NCI-H1048 (cell line): ENCODE measurements around the gene CEBPZOS.

Experiments
- DNase-seq: peaks from one replicate; lab custom pipeline; 2025; lab: John Stamatoyannopoulos, UW

CEBPZOS gene

DNA sequence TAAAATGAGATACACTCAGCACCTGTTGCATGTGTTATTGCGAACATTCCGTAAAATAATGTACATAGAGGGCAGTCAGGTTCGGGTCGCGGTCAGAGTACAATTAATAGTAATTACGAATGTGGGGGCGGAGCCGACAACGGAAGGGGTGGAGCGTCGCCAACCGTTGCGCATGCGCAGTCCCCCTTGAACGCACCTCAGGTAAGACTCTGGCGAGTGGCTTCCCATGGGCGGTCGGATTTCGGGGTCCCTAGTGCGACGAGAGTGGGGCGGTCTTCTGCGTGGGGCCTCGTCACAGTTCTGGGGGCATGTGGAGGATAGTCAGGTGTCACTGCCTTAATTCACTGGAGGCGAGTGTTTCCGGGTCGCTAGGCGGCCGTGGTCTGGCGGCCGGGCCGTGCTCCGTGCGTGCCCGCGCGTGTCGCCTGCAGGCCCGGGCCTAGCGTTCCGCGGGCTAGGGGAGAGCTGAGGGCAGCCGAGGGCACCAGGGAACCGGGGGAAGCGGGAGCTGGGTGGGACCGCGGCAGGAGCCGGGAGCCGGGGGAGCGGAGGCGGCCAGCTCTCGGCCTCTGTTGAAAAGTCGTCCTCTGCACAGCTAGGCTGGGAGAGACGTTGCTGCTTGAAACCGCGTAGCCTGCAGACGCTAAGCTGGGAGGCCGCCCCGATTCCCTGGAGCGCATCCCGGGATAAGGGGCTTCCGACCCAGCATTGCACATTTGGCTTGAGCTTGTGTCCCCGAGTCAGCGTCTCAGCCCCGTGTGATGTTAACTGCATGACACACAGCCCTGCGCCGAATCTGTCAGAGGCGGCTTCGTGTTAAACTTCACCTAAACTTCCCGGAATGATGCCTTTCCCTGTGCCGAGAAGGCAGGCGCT is at the start of gene CEBPZOS:
Gene CEBPZOS (plus strand): TSS at position 177 of the 876 bp plus-strand sequence. CDS start 3,209 bp downstream, outside the sequence.
- peak; percentile 65 for DNase-seq

DNA sequence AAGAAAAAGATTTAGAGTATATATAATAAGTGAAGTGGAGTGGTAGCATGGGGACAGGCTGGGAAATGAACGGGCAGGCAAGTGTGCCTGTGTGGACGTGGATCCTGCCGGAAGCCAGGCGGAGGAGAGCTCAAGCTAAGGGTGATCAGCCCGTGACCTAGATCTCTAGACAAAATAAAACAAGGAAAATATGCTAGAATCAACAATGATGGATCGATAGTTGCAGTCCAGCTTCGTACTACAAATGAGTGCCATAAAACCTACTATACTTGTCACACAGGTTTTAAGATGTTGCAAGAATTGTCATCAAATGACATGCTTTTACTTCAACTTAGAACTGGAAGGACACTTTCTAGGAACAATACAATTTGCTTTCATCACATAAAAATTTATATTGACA is 48.0 kb upstream of the CEBPZOS start:
- DNase-seq, result no peak

DNA sequence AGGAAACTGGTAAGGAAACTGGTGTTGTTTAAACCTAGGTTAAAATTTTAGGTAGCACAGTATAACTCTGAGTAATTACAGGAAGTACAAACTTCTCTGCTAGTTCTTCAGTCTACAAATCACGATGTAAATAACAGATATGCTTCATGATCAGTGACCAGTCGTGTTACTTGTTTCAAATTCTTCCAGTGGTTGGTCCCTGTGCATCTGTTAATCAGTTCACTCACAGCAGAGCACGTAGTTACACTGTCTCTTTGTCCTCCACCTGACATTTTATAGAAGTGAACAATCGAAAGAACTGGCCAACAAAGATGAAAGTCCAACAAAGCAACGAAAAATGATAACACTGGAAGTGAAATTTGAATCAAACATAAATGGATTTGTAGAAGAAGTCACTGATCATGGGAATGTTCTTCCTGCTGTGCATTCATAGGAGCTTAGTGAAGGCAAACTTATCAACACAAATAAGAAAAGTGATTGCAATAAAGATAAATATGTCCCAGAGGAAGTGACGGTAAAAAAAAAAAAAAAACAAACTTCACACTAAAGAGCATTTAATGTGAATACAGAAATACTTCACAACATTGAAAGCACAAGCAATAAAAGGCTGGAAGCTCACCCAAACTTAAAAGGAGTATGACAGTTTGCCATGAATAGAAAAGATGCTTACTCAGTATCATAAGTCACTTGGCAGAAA is 46.5 kb upstream of the CEBPZOS start:
- no peak for DNase-seq

DNA sequence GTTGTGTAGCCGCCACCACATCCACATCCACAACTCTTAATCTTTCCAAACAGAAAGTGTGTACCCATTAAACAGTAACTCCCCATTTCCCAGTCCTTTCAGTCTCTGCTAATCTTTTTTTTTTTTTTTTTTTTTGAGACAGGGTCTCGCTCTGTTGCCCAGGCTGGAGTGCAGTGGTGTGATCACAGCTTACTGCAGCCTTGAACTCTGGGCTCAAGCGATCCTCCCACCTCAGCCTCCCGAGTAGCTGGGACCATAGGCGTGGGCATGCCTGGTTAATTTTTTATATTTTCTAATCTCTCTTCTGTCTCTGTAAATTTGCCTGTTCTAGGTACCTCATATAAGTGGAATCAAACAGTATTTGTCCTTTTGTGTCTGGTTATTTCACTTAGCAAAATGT is 43.1 kb upstream of the CEBPZOS start:
- no peak for DNase-seq

DNA sequence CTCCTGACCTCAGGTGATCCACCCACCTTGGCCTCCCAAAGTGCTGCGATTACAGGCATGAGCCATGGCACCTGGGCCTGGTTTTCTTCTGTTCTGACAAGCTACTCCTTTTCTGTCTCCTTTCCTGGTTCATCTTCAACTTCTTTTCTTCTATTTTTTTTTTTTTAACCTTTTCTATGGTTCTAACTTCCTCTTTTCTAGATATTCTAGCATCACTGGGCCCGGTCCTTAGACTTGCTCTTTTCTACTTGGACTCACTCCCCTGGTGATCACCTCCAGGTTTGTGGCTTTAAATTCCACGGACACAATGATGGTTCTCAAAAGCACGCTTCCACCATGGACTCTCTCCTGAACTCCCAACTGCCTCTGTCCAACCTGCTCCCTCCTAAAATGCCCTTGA is 41.5 kb upstream of the CEBPZOS start:
- DNase-seq, result no peak

DNA sequence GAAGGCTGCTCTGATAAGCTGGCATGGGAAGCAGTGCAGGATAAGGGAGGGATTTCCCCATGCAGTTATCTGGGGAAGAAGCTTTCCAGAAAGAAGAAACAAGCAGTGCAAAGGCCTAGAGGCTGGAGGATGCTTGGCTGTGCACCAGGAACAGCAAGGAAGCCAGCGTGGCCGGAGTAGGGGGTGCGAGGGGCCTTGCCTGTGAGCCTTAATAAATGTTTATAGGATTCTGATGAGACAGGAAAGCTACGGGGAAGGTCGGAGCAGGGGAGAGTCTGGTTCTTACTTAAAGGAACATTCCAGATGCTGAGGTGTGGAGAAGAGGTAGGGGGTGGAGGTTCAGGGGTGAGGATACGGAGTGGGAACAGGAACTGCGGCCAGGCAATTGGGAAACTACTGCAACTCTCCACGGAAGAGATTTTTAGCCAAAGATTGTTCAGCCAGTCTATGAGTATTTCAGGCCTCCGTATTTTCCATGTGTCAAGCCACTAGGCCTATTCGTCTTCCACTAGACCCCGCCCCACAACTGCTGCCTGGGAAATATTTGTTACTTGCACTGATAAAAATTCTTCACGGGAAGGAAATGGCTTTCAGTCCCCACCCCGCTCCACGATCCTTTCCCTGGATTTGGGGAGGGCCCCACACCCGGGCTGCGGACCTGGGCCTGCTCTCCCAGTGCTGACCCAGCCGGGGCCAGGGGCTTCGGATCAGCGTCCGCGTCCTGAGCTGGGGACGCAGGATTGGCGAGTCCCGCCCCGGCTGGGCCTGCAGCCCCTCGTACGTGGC is 40.0 kb upstream of the CEBPZOS start:
- DNase-seq, result no peak

DNA sequence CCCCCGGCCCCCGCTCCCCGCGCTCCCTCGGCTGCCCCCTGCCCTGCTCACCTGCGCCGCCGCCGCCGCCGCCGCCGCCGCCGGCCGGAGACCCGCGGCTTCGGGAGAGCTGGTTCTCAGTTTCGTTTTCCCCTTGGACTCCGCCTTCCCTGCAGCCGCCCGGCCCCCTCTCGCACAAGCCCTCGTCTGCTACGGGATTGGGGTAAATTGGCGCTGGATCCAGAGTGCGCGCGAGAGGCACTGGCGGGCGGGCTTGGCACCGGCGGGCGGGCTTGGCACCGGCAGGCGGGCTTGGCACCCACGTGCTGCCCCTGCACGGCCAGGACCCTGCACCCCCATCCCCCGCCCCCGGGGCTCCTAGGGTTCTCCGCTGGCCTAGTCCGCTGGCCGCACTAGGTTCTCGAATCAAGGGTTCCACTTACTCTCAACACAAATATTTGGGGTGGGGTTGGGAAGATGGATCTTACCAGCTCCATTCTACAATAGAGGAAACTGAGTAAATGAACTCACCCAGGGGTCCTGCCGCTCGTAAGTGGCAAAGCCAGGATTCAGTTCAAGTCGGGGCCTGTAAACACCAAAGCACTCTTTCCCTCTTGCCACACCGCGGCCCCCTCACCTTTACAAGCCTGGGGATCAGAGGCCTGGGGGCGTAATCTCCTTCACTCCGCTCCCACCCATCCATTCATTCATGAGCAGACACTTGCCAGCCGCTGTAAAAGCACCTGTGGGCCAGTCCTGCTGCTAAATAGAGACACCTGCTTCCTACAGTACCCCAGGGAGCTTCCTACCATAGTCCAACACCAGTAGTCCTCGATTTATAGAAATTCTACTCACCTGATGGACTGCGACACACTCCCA is 39.2 kb upstream of the CEBPZOS start, which contains the start of gene EIF2AK2:
Gene EIF2AK2 (minus strand): TSS at position 124 of the 858 bp plus-strand sequence. CDS start 9,174 bp downstream, outside the sequence.
- DNase-seq, result peak; percentile 78

DNA sequence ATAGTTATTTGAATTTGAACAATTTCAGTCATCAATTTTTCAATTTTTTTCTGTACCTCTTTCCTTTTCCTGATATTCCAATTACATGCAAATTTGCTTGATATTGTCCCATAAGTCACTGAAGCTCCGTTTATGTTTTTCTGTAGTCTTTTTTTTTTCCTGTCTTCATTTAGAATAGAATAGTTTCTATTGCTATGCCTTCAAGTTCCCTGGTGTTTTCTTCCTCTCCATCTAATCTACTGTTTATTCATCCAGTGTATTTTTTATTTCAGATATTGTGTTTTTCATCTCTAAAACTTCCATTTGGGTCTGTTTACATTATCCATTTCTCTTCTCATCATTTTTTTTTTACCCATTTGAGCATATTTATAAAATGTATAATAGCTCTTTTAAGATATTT is 31.5 kb upstream of the CEBPZOS start:
- DNase-seq, result no peak

DNA sequence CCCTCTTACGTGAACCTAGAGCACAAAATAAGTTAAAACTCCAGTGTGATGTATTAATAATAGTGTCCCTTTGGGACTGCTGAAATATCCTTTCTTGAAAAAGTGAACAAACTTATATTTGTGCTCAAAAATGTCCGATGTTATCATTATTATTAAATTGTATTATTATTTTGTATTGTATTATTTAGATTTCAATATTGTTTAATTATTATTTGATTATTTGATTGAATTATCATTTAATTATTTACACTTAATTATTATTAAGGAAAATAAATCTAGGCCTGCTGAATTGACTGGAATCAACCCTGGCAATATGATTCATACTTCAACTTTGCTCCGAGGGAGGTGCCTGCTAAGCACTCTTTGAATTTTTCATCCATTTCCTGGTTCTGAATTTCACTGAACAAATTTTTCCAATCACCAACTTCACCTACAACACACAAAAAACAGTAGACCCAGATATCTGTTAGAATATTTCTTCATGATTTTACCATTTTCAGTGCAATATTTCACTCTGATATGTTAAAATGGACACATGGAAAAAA is 28.6 kb upstream of the CEBPZOS start:
- no peak for DNase-seq

DNA sequence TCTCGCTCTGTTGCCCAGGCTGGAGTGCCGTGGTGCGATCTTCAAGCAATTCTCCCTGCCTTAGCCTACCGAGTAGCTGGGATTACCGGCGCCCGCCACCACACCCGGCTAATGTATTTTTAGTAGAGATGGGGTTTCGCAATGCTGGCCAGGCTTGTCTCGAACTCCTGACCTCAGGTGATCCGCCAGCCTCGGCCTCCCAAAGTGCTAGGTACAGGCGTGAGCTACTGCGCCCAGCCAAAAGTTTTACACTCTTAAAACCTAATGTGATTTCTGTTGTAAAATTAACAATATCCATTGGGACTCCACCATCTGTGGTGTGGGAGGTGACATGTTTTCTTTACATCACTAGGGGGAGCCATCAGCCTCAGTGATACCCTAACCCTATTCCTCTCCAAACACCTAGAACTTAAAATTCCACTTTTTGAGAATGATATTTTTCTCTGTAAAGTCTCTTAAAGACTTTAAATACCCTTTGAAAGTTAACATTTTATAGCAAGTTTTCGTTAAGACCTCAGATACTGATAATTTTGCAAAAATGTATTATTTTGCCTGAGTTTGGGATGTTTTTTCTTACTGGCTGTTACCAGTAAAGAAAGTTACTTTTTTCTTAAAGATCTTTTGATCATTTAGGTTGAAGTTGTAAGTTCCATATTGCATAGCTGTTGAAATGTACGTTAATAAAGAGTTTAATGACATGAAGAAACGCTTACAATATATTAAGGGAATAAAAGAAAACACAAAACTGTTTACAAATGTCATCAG is 27.9 kb upstream of the CEBPZOS start:
- no peak for DNase-seq

DNA sequence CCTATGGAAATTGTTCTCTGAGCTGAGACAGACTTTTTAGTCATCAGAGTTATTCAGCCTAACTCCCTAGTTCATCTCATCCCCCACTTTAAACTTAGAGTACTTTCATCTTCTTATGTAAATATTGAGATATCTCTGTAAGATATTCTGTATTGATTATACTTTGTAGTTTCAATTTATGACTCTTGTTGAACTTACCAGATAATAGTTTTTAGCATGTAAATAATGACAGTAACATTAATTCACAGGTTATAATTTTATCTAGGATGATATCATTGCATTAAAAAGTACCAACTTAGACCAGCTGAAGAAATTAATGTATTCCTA is 24.7 kb upstream of the CEBPZOS start:
- no peak for DNase-seq

DNA sequence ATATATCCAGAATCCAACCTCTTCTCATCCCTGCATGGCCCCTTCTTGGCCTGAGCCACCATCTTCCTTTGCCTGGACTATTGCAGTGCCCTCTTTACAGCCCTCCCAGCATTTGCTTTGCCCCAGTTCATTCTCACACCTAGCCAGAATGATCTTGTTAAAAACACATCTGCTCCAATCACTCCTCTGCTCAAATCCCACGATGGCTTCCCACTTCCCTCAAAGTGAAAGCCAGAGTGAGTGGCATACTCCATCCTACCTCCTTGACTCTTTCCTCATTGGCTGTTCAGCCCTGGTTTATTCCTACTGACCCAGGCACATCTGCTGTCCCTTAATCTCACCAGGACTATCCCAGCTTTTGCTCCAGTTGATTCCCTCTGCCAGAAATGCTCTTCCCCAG is 22.6 kb upstream of the CEBPZOS start:
- DNase-seq, result no peak

DNA sequence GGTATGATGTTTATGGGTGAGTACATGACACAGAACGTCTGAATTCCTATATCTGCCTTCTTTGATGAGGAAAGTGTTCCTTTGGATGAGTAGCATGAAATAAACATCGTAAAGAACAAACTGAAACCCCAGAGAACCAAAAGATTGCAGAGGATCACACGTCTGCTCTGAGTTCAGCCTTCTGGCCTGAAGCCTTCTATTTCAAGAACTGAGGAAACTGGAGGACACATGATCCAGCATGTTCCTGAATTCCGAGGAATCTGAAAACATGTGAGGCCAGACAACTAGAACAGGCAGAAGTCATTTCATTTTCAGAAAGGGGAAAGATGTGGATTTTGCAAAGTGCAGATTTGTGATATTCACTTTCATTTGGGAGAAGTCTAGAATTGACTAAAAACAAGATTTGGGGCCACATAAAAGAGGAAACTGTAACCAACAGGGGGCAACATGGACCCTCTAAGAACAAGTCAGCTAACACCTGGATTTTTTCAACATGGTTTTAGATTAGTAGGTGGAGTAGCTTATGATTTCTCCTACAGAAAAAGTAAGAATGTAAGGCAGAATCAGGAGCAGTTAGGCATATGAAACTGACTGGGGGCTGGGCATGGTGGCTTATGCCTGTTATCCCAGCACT is 16.2 kb upstream of the CEBPZOS start:
- DNase-seq, result no peak

DNA sequence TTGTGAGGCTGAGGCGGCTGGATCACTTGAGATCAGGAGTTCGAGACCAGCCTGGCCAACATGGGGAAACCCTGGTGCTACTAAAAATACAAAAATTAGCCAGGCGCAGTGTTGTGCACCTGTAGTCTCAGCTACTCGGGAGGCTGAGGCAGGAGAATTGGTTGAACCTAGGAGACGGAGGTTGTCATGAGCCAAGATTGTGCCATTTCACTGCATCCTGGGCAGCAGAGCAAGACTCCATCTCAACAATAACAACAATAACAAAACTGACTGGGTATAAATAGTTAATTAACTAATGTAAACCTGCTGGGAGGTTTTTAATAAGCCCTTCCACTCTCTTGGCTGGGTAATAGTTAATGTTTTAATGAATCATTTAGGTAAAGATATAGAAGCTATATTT is 15.7 kb upstream of the CEBPZOS start:
- no peak for DNase-seq

DNA sequence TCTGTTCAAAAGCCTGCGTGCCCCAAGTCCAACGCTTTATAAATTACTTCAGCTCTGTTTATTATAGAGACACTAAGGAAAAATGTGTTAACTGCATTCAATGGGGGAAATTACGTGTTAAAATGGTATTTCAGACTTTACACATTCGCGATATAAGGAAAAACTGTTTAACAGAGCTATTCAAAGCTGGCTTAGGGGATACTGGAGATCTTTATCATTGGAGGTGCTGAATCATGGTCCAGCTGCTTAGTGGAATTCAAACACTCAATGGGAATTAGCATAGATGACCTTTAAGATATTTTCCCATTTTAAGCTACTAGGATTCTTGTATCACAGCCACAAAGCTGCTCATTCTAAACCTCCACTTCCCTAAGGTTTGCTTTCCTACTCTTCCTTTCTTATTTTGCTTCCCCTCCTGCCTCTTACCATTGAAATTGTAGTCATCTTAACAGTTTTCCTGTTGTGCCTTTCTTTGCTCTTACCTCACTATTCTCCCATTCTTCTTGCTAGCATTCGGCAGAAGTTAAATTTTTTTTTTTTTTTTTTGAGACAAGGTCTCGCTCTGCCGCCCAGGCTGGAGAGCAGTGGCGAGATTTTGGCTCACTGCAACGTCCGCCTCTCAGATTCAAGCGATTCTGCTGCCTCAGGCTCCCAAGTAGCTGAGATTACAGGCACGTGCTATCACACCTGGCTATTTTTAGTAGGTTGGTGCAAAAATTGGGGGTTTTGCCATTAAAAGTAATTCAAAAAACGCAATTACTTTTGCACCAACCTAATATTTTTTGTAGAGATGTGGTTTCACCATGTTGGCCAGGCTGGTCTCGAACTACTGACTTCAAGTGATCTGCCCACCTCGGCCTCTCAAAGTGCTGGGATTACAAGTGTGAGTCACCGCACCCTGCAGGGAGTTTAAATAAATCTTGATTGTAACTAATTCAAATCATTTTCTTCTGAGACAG is 14.3 kb upstream of the CEBPZOS start:
- DNase-seq, result no peak

DNA sequence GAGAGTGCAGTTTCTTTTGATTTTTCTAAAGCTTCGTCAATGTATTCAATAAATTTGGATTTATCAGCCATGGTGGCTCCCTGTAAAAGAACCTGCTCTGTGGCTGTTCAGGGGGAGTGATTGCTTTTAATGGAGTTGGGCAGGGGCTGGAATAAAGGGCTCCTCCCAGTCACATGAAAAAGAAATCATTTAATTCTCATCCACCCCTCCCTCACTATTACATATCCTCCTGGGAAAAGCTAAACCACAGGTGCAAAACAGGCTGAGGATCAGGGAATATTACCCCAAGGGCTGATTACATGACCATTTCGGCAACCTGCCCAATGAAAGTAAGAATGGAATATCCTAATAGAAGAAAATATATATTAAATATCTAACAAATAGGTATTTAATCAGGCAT is 7.7 kb upstream of the CEBPZOS start, which contains the start of gene SULT6B1:
Gene SULT6B1 (minus strand): TSS at position 101 of the 400 bp plus-strand sequence. CDS start 30 bp downstream, at position 71.
- DNase-seq, result no peak

DNA sequence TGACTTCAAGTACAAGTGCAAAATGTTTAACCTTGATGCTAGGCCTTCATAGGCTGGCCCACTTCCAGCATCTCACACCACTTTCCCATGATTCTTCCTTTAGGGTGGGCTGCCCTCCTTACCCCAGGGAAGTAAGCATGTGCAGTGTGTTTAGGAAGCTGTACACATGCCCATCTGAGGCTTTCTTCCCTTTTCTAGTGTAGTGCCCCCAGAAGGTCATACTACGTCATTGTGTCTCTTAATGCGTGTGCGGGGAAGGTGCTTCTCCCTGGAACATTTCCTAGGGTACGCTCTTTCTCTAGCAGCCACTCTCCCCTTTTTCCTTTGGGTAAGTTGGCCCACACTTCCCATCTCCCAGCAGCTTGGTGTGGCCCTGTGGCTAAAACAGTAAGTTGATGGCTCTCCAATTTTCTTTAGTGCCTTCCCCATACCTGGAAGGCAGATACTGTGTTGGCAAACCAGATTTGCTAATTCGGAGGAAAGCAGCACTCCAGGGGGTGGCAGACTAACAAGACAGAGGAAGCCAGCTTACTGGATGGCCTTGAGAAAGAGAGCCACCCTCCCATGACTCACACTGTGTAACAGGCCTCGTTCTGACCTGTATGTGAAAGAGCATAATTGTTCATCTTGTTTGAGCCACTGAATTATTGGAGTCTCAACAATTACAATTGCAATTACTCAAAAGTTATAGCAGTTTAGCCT is 6.7 kb upstream of the CEBPZOS start:
- DNase-seq, result no peak

DNA sequence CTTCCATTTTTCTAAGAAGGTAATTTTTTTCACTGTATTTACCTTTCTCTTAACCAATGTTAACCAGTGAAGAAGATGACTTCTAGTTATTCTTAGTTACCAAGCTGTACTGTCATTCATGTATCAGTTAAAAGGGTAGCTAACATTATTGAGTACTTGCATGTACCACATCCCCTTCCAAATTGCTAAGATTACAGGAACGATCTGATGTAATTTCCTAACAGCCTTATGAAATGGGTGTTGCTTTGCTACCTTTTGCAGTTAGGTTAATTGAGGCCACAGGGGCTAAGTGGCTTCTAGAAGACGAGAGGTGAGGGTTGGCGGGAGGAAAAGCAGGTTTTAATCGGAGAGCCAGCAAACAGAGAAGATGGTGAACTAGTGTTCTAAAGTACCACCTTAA is 6.0 kb upstream of the CEBPZOS start:
- no peak for DNase-seq
